Effector memory CD4-positive, alpha-beta T cell (primary cell): ENCODE data around the gene HHLA2.

Experiments
- DNase-seq, 3 donors: peaks; one replicate each; pipeline ENCODE4 v3.0.0-alpha.2; 2020
- H3K27ac ChIP-seq: 2 replicates; pipeline ENCODE4 v1.7.0; 2013; ENCODE audit warnings: mild to moderate bottlenecking, low read length, moderate library complexity; ENCODE audit not compliant: insufficient read depth, poor library complexity, severe bottlenecking
- H3K27me3 ChIP-seq: replicated peaks from 2 replicates; pipeline ENCODE4 v1.7.0; 2013; ENCODE audit warnings: mild to moderate bottlenecking, low read length; ENCODE audit not compliant: insufficient read depth, control insufficient read depth, poor library complexity, severe bottlenecking
- H3K36me3 ChIP-seq: 2 replicates; pipeline ENCODE4 v1.7.0; 2013; ENCODE audit warnings: mild to moderate bottlenecking, low read length, moderate library complexity; ENCODE audit not compliant: control insufficient read depth, insufficient read depth
- H3K4me1 ChIP-seq: 2 replicates; pipeline ENCODE4 v1.7.0; 2013; ENCODE audit warnings: low read length, mild to moderate bottlenecking; ENCODE audit not compliant: control insufficient read depth, insufficient read depth, poor library complexity, severe bottlenecking
- H3K4me3 ChIP-seq: 2 replicates; pipeline ENCODE4 v1.7.0; 2013; ENCODE audit warnings: low read length, low read depth, mild to moderate bottlenecking; ENCODE audit not compliant: insufficient read depth, poor library complexity, severe bottlenecking
- H3K9me3 ChIP-seq: 2 replicates; pipeline ENCODE4 v1.7.0; 2013; ENCODE audit warnings: mild to moderate bottlenecking, low read length, moderate library complexity; ENCODE audit not compliant: control insufficient read depth

HHLA2 gene

GRCh38 chr3:108295421-108296175 lies 750 bp upstream of the HHLA2 start:
- Histone ChIP-seq H3K4me1 (peaks cover 17% of the 10 kb centered on the region), H3K27ac (no peak overlapping the region), H3K27me3 (no peaks in the 10 kb centered on the region), H3K9me3 (no peaks in the 10 kb centered on the region), H3K36me3 (no peaks in the 10 kb centered on the region), H3K4me3 (no peak overlapping the region)
- DNase-seq: no peak

- Histone ChIP-seq H3K4me3 (no peak overlapping the region), H3K36me3 (no peaks in the 10 kb centered on the region), H3K4me1 (peaks cover 15% of the 10 kb centered on the region), H3K27ac (no peak overlapping the region), H3K27me3 (no peaks in the 10 kb centered on the region), H3K9me3 (no peaks in the 10 kb centered on the region)
- DNase-seq: no peak
These were observed 1.3 kb downstream of the HHLA2 start for GRCh38 chr3:108297647-108298046.

DNA sequence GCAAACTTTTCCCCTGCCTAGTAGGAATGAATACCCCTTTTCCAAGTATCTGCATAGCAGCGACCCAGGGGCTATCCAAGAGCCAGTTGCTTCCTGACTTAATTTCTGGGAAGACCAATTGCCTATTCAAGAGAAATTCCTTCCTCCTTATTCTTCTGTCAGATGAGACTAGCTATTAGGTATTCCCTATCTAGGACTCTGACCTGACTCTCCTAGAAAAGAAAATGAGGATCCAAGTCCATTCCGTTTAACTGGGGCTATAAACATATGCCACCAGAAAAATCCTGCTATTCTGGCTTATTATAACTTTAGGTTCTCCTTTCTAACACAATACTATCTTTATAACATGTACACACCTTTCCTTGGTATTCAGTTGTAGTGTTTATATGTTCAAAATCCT lies 1.7 kb downstream of the HHLA2 start:
- Histone ChIP-seq H3K27me3 (no peaks in the 10 kb centered on the region), H3K27ac (no peak overlapping the region), H3K9me3 (no peaks in the 10 kb centered on the region), H3K4me1 (peaks cover 11% of the 10 kb centered on the region), H3K4me3 (no peak overlapping the region), H3K36me3 (no peaks in the 10 kb centered on the region)
- no peak for DNase-seq

GRCh38 chr3:108300103-108300849 lies 3.9 kb downstream of the HHLA2 start:
- Histone ChIP-seq H3K4me1 (no peaks in the 10 kb centered on the region), H3K27ac (no peak overlapping the region), H3K27me3 (no peaks in the 10 kb centered on the region), H3K4me3 (no peak overlapping the region), H3K9me3 (no peaks in the 10 kb centered on the region), H3K36me3 (no peaks in the 10 kb centered on the region)
- DNase-seq: no peak

- Histone ChIP-seq H3K27me3 (no peaks in the 10 kb centered on the region), H3K4me3 (peak overlapping the region; percentile 32), H3K9me3 (no peaks in the 10 kb centered on the region), H3K4me1 (no peaks in the 10 kb centered on the region), H3K27ac (no peak overlapping the region), H3K36me3 (no peaks in the 10 kb centered on the region)
- no peak for DNase-seq
These were observed 5.5 kb downstream of the HHLA2 start for GRCh38 chr3:108301695-108302404.

- no peak overlapping the region for H3K27ac ChIP-seq
- no peak for DNase-seq
- H3K4me3 ChIP-seq: peak overlapping the region; percentile 11
- H3K27me3 ChIP-seq: no peaks in the 10 kb centered on the region
- H3K36me3 ChIP-seq: no peaks in the 10 kb centered on the region
- no peaks in the 10 kb centered on the region for H3K4me1 ChIP-seq
- H3K9me3 ChIP-seq: no peaks in the 10 kb centered on the region
These were observed 6.2 kb downstream of the HHLA2 start for GRCh38 chr3:108302570-108302969.

- Histone ChIP-seq H3K4me3 (no peak overlapping the region), H3K27ac (no peak overlapping the region), H3K27me3 (no peaks in the 10 kb centered on the region), H3K4me1 (no peaks in the 10 kb centered on the region), H3K9me3 (no peaks in the 10 kb centered on the region), H3K36me3 (no peaks in the 10 kb centered on the region)
- DNase-seq: no peak
These were observed 9.3 kb downstream of the HHLA2 start for GRCh38 chr3:108305484-108306172.

DNA sequence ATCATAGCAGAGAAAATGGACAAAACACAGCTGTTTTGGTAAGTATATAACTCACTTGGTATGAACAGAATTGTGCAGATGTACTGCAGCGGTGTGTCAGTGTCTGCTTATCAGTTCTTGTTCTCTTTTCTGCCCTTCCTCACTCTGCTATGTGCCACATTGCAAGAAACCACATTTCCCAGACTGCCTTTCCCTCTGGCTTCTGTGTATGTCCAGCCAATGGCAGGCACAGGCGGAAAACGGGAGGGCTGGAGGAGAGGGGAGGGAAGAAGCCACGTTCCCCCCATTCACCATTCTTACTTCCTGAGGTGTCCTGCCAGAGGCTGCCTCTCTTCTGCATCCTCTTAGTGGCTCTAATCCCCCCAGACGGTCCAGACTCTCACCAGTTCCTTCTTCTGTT lies 15.4 kb downstream of the HHLA2 start:
- DNase-seq: no peak
- Histone ChIP-seq H3K27ac (no peak overlapping the region), H3K4me3 (no peak overlapping the region), H3K9me3 (no peaks in the 10 kb centered on the region), H3K36me3 (no peaks in the 10 kb centered on the region), H3K4me1 (no peaks in the 10 kb centered on the region), H3K27me3 (no peaks in the 10 kb centered on the region)

DNA sequence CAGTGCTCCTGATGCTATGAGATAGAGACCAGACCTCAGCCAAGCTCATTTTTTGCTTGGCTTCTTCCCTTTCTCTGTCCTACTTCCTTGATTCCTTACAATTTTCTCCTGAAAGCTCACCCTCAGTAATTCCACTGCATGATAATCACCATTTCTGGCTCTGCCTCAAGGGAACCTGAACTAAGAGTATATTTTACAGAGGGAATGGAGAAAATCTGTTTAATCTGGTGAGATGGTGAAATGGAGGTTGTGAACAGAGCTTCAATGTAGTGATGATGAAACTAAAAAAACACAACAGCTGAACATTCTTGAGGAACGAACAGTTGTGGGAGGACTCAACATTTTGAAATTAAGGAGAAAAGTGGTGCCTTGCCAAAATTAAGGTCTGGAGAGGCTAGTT lies 16.3 kb downstream of the HHLA2 start:
- no peak for DNase-seq

More for the DNA sequence above, 16.3 kb downstream of the HHLA2 start:
- no peaks in the 10 kb centered on the region for H3K27me3 ChIP-seq
- no peak overlapping the region for H3K27ac ChIP-seq
- H3K4me1 ChIP-seq: no peaks in the 10 kb centered on the region
- no peak overlapping the region for H3K4me3 ChIP-seq
- no peaks in the 10 kb centered on the region for H3K36me3 ChIP-seq
- no peaks in the 10 kb centered on the region for H3K9me3 ChIP-seq
